ENCODE results near the gene CFH.
"Not testable (repeated sequence)": the region's sequence is repeated elsewhere in the genome, so short reads cannot be mapped to it uniquely, and the experiment has no call there.

Gene CFH

DNA sequence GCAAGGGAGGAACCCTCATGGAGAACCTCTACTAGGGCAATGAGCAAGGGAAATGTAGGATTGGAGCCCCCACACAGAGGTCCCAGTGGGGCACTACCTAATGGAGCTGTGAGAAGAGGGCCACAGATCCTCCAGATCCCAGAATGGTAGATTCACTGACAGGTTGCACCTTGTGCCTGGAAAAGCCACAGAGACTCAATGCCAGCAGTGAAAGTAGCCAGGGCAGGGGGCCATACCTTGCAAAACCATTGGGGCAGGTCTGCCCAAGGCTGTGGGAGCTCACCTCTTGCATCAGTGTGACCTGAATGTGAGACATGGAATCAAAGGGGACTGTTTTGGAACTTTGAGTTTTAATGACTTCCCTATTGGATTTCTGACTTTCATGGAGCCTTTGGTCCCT, 17.9 kb downstream of the CFH start:
- no peak for DNase-seq

DNA sequence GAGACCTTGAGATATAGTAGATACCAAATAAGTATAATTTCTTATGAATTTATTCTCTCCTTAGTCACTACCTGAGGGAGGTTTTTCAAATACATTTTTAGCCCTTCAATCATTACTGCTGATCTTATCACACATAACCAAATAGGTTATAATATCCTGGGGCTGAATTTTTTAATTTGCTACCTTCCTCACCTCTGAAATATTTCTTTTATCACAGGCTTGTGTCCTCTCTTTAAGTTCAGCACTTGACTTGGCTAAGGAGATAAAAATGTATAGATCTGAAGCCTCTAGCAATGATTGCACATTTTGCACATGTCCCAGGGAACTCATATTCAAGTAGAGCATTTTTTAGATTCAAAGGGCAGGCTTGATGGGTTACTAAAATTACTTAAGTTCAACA, 23.1 kb downstream of the CFH start:
- no peak for DNase-seq

DNA sequence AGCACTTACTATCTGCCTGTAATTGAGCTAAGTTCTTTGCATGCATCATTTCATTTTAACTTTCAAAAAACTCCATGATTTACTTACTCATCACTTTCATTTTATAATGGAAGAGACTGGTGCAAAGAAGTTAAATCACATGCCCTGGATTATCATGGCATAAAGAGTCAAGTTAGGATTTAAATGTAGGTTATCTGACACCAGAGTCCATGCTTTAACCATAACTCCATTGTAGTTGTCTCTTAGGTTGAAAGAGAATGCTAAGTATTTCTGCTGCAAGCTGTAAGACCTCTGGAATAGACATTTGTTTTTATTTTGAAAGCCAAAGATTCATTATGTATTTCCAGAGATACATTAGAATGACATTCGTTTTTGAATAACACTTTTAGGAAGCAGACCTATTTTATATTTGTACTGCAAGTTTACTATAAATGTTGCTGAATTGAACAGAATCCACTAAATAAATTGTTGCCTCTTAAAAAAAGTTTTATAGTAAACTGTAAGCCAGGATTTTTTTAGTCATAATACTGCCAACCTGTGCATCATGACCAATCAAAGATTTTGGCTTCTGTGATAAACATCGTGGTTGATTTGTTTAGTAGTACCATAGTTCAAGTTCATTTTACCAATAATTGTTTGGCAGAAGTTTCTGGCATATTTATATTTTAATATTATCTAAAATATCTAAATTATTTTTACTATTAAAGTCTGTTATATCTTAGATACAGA, 26.1 kb downstream of the CFH start:
- no peak for DNase-seq

DNA sequence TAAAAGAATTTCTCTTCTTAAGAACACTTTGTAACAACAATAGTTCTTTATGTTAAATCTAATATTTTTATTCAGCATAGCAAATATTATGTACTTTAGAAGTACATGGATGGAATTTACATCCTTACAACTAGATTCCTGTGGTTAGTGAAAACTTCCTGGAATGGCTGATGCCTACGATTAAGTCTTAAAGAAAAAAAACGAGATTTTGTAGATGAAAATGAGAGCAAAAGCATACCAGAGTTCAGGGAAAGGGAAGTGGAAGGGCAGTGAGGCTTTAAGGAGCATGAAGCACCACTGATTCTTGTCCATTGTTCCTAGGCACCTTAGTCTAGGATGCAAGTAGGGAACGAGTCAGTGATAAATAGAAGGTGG, 26.7 kb downstream of the CFH start:
- no peak for DNase-seq

DNA sequence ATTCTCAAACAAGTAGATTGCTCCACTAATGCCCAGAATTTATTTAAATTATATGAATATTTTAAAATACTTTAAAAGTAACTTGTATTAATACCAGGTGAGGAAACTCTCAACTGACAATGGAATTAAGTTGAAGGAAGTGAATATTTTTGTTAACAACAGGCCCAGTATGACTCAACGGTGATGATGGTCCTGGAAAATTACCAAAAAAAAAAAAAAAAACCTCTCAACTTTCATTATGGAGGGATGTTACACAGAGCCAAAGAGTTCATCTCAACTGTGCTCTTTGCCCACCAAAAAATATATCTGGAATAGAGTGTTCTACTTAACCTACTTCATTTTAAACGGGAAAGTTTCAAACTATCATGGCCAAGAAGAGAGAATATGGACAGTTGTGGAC, 28.3 kb downstream of the CFH start:
- DNase-seq = no peak

DNA sequence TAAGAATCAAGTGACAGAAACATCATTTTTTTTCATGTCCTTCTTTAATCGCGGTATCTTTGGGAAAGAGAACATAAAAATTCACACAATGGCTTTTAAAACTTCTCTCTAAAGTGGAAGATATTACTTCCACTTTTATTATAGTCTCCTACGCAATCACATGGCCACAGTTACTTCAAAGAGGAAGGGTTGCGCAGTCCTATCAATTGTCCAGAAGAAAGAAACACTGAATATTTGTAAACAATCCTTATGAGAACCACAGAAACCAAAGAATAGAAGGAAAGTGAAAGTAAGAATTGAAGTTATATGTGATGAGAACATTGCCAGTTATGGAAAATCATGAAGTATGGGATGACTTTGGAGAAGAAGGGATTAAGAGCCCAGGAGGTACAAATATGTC, 32.6 kb downstream of the CFH start:
- DNase-seq = no peak

DNA sequence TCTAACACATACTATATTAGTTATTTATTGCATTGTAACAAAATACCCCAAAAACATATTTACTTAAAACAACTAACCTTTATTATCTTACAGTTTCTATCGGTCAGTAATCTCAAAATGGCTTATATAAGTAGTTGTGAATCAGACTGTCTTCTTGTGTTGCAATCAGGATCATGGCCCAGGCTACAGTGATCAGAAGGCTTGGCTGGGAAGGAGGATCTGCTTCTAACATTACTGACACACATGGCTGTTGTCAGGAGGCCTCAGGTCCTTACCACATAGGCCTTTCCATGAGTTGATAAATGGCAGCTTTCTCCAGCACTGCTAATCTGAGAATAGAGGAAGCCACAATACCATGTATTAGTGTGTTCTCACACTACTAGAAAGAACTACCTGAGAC, 33.7 kb downstream of the CFH start:
- no peak for DNase-seq

DNA sequence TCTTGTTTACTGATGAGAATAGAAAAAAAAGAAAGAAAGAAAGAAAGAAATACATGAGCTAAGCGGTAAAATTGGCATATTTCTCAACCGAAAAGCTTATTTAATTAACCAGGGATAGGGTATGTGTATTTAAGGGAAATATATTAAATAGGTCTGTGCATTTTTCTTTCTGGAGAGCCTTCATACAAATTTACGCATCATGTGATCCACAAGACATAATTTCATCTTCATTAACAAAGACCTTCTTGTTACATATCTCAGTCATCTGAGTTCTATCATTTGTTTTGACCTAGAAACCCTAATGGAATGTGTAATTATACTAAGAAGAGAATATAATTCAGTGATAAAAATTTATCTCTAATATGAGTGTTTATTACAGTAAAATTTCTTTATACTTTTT, 37.2 kb downstream of the CFH start:
- no peak for DNase-seq

DNA sequence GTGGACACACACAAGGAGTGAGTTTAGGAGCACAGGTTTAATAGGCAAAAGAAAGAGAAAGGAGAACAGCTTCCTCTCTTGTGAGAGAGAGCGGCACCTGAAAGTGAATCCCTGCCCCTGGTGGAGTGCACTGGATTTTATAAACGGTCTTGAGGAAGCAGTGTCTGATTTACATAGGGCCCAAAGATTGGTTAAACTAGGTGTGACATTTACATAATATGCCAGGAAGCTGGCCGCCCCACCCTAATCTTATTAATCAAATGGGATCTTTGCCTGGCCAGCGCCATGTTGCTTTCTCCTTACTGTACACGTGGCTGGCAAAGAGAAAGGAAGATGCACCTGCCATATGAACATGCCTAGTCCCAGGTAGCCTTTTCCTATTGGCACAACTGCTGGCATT, 38.7 kb downstream of the CFH start:
- no peak for DNase-seq

DNA sequence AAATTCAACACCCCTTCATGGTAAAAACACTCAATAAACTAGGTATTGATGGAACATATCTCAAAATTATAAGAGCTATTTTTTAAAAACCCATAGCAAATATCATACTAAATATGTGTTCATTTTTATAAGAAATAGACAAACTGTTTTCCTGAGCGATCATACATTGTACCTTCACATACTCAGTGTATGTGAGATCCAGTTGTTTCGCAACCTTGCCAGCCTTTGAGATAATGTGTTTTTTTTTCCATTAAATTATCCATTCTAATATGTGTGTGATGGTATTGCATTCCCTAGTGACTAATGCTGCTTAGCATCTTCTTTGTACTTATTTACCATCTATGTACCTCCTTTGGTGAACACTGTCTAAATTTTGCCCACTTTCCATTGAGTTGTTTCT, 47.1 kb downstream of the CFH start:
- no peak for DNase-seq

DNA sequence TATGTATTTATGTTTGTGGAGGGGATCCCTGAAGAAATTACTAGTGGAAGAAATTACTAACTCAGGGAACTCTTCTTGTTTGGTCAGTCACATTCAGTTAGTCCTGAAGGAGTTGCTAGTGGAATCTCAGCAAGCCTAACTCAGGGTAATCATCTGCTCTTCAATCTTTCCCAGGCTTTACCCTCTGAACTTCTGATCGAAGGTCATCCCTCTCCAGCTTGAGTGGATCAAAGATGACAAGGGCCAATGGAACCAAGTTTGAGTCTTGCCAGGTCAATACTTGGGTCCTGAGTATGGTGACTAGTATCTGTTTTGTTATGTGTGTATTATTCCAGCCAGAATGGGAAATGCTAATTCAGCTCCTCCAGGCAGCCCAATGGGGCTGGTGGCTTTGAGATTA, 49.3 kb downstream of the CFH start:
- DNase-seq = no peak

DNA sequence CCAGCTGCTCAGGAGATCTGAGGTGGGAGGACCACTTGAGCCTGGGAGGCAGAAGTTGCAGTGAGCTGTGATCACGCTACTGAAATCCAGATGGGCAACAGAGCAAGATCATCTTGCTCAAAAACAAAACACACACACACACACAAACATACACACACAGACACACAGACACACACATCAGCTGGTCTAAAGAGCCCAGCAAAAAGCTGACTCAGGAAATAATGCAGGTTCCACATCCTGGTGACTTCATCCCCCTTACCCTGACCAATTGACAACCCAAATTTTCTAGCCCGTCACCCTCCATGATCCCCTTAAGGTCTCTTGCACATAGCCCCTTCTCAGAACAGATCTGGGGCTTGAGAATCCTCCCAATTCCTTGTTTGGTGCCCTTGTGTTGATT, 58.0 kb downstream of the CFH start:
- DNase-seq = not testable (repeated sequence)

DNA sequence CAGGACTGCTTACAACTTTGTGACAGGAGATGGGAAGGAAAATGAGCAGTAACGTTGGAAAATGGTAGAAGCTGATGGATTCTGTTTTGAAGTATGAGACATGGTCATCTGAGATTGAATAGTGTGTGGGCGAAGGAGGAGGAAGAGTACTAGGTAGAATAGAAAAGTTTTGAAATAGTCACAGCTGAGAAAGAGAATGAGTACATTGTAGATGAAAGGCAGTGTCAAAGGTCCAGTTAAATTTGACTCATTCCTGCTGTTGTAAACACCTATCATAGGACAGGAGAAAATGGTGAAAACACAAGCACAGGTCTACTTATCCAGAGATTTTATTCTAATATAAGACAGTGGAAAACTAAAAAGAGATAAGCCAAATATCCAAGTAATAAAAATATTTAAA, 66.0 kb downstream of the CFH start:
- DNase-seq = no peak

DNA sequence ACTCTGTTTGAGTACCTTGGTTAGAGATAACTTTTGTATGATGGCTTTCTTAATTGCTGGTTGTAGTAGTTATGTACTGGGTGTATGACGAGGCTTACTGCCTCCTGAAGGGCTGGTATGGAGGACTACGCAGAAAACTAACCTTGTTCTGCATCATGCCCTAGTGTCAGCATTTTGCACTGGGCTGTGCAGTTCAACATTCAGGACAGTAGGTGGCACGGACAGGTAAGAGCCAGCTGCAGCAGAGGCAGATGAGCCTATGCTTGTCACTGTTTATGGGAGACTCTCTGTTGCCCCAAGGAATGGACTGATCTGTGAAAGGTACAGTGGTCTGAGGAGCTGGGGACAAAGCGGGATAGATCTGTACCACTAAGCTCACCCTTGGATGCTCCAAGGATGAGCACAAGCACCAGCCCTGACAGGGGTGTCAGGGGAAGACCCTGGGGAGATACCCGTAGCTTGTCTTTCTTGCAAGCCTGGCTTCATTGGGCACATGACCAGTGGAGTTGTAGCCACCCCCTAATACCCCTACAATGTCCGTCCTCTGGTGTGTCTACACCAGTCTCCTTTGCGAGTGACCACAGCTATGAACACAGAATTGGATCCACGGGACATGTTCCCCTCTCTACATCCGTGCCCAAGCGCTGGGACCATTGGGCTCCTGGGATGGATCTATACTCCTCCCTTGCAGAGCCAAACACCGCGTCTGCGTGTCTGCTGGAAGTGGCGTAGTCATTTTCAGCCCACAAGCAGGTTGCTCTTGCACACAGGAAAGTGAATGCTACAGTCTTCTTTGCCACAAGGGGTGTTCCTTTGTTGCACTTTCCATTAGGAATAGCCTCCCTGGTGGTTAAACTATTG, 71.7 kb downstream of the CFH start:
- no peak for DNase-seq

DNA sequence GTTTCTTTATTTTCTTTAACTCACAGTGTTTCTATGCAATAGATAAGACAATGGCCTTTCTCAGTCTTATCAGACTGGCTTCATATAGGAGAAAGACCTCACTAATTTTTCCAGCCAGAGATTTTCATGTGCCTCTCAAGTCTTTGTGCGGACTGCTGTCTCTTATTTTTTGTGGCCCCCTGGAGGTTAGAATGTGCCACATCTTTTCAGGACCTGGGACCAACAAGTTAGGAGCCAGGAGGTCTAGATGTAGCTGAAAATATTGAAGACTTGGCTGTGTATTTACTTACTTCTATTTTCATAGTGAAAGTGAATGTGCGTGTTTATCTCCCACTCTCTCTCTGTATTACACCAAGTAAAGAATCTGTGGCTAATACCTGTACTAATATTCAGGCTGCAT, 80.7 kb downstream of the CFH start:
- no peak for DNase-seq

DNA sequence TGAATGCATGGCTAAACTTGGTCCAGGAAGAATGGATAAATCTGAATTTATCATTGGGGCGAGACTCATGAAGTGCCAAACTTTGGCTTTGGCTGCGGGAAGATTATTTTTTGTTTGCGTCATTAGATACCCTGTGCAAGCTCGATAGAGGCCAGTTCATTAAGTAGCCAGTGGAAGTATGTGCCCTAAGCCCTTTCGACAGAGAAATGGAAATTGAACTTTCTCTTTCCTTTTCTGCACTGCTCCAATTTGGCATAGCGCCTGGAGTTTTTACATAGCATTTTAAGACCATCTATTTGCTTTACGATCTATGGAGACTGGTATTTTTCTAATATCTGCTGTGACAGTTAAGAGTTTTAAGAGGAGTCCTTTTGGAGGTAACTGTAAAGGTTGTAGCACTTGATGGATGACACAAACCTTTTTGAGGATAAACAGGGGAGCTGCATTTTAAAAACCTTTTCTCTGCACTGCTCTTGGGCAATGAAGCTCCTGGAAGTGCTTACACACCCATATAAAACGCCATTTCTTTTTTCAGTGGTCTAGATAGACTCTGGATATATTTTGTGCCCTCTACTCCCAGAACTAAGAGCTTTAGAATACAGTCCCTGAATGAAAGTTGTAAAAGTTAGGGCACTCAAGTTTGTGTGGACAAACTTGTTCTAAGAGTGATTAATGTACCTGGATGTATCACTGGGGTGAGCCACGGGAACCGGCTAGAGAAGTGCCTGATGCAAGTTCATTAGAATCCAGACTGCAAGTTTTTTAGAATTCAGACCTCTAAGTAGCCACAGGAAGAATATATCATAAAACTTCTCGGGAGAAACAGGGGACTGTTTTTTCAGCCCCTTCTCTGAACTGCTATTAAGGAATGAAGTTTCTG, 81.5 kb downstream of the CFH start:
- DNase-seq = no peak

DNA sequence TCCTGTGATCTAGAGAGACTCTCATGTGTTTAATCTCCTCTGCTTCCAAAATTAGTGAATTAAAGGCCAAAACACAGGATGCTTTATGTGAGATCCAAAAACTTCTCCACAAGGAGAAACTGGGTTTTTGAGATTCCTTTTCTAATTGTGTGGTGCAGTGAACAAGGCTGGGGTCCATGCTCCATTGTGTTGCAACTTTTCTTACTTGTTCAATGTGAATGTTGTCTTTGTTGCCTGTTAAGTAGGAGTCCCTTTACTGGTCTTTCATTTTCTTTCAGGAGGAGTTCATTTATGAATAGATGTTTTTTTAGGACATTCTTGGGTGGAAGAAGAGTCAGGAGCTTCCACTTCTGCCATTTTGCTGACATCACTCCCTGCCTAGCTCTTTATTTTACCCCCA, 82.2 kb downstream of the CFH start:
- DNase-seq = no peak

DNA sequence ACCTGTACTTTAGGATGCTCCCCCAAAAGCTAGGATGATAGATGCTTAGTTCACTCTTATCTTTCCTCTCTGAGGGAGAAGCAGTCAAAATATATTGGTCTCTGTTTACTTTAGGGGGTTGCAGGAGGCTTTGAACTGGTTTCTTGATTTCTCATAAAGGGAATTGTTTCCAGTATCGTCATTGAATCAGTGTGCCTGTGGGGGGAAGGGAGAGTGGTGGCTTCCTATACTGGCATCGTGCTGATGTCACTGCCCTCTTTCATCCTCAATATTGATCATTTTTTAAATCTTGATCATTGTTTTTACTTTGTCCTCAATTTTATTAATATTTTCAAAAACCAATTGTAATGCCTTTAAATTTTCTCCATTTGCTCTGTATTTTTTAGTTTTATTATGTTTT, 82.6 kb downstream of the CFH start:
- no peak for DNase-seq

DNA sequence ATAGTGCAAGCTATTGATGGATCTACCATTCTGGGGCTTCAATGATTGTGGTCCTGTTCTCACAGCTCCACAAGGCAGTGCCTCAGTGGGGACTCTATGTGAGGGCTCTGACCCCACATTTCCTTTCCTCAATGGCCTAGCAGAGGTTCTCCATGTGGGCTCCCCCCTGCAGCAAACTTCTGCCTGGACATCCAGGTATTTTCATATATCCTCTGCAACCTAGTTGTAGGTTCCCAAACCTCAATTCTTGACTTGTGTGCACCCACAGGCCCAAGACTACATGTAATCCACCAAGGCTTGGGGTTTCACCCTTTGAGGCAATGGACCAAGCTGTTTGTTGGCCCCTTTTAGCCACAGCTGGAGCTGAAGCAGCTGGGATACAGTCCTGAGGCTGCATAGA, 86.9 kb downstream of the CFH start:
- DNase-seq = no peak

DNA sequence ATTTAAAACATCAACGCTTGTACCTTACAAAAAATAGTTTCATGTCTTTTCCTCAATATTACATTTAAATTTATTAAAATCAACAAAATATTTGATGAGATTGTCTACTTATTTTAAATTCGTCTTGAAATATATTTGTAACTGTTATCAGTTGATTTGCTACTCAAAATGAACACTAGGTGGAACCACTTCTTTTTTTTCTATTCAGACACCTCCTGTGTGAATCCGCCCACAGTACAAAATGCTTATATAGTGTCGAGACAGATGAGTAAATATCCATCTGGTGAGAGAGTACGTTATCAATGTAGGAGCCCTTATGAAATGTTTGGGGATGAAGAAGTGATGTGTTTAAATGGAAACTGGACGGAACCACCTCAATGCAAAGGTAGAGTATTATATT, 91.4 kb downstream of the CFH start:
- DNase-seq = not testable (repeated sequence)

DNA sequence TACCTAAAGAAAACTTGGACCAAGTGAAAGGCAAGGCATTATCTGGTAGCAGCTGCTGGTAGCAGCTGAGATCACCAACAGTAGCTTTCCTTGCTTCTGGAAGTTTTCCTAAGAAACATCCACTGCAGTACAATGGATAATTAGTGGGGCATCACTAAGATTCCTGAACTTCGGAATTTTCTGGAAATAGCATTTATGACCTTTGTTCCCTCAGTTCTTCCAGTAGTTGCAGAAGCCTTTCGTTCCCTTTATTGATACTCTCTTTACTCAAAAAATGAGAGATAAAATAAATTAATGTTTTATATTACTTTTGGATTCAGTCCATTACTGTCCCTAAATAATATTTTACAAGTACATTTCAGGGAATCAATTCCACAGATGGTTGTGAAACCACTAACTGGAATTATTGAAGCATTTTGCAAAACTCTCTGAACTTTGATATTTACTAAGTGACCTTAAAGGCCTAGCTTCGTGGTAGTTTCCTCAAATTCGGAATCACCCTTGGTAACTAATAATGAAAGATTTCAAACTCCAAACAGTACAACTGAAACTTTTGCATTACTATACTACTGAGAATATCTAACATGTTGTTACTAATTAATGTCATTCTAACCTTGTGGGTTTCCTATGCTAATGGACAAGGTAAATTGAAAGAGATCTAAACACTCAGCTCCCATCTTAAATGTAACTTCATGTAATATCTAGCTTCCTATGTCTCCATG, 113.3 kb downstream of the CFH start:
- DNase-seq = not testable (repeated sequence)

DNA sequence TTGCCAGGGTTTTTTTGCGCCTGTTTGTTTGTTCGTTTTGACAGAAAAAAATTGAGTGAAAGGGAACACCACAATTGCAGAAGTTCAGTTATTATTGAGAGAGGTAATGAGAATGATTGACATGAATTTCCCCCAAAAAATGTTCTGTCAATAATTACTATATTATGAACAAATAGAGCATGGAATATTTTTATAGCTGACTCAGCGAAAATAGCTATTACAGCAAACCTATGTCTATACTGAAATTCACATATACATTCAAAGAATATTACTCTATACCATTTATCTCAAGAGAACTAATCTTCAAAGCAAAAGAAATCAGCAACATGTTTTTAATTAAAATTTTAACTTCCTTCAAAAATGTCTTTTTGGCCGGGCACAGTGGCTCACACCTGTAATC, 118.0 kb downstream of the CFH start:
- not testable (repeated sequence) for DNase-seq

DNA sequence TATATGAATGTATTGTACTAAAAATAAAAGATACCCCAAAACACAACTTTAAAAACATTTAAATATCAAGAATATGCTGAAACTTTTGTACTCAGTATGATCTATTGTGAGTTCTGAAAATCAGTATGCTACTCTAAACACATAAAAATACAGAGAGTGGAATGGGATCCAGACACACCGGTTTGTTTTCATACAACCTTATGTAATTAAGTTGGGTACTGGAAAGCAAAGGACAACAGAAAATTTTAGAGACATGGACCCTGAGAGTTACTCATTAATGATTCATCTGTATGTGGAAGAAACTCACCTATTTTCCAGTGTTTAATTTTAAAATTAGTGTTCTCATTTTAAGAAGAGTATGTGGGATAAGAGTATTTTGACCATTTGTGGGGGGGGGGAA, 121.9 kb downstream of the CFH start:
- no peak for DNase-seq

Data from activated T-cell treated with anti-CD3 and anti-CD28 coated beads for 4 hours (primary cell).